IPS DF 6.9 (cell line): ENCODE results near the gene CEBPA.

Experiments used
- DNase-seq: peaks from one replicate; pipeline ENCODE4 v3.0.0-alpha.2; 2013; ENCODE audit warnings: low read depth, low spot score
- H3K27ac ChIP-seq: one replicate; pipeline ENCODE4 v1.5.1; 2013; ENCODE audit warnings: low read length, control low read depth
- H3K27me3 ChIP-seq: 2 replicates; pipeline ENCODE4 v1.6.1; 2013; ENCODE audit warnings: mild to moderate bottlenecking, low read length; ENCODE audit not compliant: control insufficient read depth, insufficient read depth
- H3K36me3 ChIP-seq: 2 replicates; pipeline ENCODE4 v1.6.1; 2013; ENCODE audit warnings: low read length; ENCODE audit not compliant: control insufficient read depth, insufficient read depth
- H3K4me1 ChIP-seq: 2 replicates; pipeline ENCODE4 v1.6.1; 2013; ENCODE audit warnings: low read length; ENCODE audit not compliant: control insufficient read depth, insufficient read depth
- H3K4me3 ChIP-seq: 2 replicates; pipeline ENCODE4 v1.5.1; 2013; ENCODE audit warnings: mild to moderate bottlenecking, low read length
- H3K9me3 ChIP-seq: 2 replicates; pipeline ENCODE4 v1.6.1; 2013; ENCODE audit warnings: low read length, inconsistent platforms; ENCODE audit not compliant: control insufficient read depth, insufficient read depth
- WGBS: extraction: QIAGEN DNeasy Blood & Tissue Kit; methylation state at CpG from one replicate; pipeline ENCODE4 v1.1.7; 2013; ENCODE audit warnings: mixed read lengths, missing lambda C conversion rate; ENCODE audit not compliant: insufficient read length, insufficient coverage; 5-methylcytosine and 5-hydroxymethylcytosine counted together

Gene CEBPA

DNA sequence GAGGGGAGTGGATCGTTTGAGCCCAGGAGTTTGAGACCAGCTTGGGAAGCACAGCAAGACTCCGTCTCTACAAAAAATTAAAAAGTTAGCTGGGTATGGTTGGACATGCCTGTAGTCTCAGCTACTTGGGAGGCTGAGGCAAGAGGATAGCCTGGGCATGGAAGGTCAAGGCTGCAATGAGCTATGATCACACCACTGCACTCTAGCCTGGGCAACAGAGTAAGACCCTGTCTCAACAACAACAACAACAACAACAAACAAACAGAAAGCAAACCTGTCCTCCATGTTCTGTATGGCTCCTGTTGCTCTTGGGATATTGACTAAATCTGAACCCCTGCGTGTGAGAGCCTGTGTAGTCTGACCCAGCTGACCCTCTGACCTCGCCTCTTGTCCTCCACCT is 14.9 kb downstream of the CEBPA start:
- H3K27ac ChIP-seq: no peak overlapping the region
- H3K9me3 ChIP-seq: no peaks in the 10 kb centered on the region
- no peak for DNase-seq
- no peak overlapping the region for H3K4me3 ChIP-seq
- WGBS: no CpG with 5 or more reads among the region's 4 CpGs
- H3K36me3 ChIP-seq: no peaks in the 10 kb centered on the region
- H3K4me1 ChIP-seq: no peaks in the 10 kb centered on the region
- no peaks in the 10 kb centered on the region for H3K27me3 ChIP-seq

DNA sequence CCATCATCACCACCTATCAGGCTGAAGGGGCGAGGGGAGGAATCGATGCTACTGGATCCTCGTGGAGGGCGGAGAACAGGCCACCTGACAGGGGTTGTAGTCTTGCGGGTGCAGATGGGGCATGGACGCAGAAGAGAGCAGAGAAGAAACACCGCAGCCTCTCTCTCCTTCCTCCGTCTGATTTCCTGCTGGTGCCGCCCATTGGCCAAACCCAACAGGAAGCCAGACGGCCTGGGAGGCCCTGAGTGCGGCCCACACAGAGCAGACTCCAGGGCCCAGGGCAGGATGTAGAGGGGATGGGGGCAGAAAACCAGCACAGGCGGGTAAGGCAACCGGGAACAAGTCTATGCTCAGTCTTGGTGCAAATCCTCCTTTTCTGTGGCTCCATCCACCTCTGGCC is 15.4 kb downstream of the CEBPA start:
- no peaks in the 10 kb centered on the region for H3K36me3 ChIP-seq
- H3K4me3 ChIP-seq: no peak overlapping the region
- no CpG with 5 or more reads among the region's 13 CpGs for WGBS
- H3K27me3 ChIP-seq: no peaks in the 10 kb centered on the region
- H3K4me1 ChIP-seq: no peaks in the 10 kb centered on the region
- H3K9me3 ChIP-seq: no peaks in the 10 kb centered on the region
- DNase-seq: no peak
- no peak overlapping the region for H3K27ac ChIP-seq

DNA sequence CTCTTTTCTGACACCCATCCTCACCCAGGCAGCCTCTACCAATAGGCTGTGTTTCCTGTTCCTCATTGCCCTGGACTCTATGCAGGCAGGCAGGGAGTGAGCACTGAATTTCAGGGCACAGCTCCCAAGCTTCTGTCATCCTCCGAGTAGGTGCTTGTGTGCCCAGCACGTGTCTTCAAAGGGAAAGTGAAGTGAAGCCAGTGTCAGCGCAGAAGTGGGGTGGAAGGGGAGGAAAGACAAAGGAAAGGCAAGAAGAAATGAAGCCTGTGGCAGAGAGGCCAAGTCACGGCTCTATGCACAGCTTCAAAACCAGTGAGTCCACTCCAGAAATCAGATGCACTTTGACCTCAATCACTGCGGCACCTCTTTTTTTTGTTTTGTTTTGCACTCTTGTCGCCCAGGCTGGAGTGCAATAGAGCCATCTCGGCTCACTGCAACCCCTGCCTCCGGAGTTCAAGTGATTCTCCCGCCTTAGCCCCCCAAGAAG is 16.9 kb downstream of the CEBPA start:
- no CpG with 5 or more reads among the region's 9 CpGs for WGBS
- Histone ChIP-seq H3K36me3 (no peaks in the 10 kb centered on the region), H3K27me3 (no peaks in the 10 kb centered on the region), H3K9me3 (no peaks in the 10 kb centered on the region), H3K4me3 (no peak overlapping the region), H3K27ac (no peak overlapping the region), H3K4me1 (no peaks in the 10 kb centered on the region)
- DNase-seq: no peak

DNA sequence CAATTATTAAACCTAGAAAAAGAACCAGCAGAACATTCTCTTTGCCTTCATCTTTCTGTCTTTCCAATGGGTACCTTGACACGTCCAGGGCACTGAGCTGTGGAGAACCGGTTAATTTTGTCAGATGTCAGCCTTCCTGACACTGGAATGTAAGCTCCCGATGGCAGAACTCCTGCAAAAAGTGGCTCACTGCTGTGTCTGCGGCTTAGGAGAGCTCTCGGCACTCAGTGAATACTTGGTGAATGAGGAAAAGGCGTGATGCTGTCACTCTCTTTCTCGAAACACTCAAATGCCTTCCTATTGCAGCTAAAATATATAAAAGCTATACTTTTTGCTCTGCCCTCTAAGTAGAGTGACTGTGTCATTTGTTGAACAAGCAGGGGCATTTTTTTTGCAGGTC is 17.6 kb downstream of the CEBPA start:
- no peak overlapping the region for H3K27ac ChIP-seq
- no peaks in the 10 kb centered on the region for H3K36me3 ChIP-seq
- no peaks in the 10 kb centered on the region for H3K4me1 ChIP-seq
- no peaks in the 10 kb centered on the region for H3K9me3 ChIP-seq
- WGBS: no CpG with 5 or more reads among the region's 7 CpGs
- H3K27me3 ChIP-seq: no peaks in the 10 kb centered on the region
- DNase-seq: no peak
- no peak overlapping the region for H3K4me3 ChIP-seq

DNA sequence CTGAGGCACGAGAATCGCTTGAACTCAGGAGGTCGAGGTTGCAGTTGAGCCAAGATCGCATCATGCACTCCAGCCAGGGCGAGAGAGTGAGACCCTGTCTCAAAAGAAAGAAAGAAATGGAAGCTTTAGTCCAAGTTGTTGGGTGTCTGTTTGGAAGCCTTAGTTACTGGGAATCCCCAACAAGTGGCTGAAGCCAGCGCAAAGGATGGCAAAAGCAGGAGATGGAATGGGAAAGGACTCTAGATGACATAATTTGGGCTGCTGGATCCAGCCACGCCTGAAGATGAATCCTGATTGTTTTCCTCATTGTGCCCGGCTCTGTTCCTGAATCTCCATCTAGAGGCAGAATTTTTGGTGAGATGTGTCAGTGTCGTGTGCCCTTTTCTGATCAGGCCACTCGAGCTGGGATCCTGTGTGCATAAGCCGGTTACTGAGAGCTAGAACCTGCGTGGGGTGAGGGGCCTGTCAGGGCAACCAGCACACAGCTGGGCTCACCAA is 18.1 kb downstream of the CEBPA start:
- Histone ChIP-seq H3K4me1 (no peaks in the 10 kb centered on the region), H3K4me3 (no peak overlapping the region), H3K27ac (no peak overlapping the region), H3K9me3 (no peaks in the 10 kb centered on the region), H3K36me3 (no peaks in the 10 kb centered on the region), H3K27me3 (no peaks in the 10 kb centered on the region)
- no peak for DNase-seq
- no CpG with 5 or more reads among the region's 12 CpGs for WGBS

DNA sequence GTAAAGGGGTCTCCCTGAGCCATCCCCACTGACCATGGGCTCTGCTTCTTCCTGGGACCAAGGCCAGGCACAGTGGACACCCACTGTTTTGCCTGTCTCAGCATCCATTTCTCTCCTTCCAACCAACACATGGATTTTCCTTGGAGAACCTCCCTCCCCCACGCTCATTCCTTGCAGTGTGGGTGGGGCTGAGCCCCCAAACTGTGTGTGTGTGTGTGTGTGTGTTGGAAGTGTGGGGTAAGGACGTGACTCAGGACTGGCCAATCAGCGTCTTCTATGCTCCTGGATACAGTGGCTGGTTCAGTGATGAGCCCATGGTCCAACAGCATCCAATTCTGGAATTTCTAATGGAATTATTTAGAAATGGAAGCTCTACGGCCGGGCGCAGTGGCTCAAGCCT is 18.7 kb downstream of the CEBPA start:
- H3K27me3 ChIP-seq: no peaks in the 10 kb centered on the region
- H3K9me3 ChIP-seq: no peaks in the 10 kb centered on the region
- no peaks in the 10 kb centered on the region for H3K36me3 ChIP-seq
- no peak overlapping the region for H3K4me3 ChIP-seq
- no CpG with 5 or more reads among the region's 6 CpGs for WGBS
- H3K27ac ChIP-seq: no peak overlapping the region
- no peaks in the 10 kb centered on the region for H3K4me1 ChIP-seq
- DNase-seq: no peak

DNA sequence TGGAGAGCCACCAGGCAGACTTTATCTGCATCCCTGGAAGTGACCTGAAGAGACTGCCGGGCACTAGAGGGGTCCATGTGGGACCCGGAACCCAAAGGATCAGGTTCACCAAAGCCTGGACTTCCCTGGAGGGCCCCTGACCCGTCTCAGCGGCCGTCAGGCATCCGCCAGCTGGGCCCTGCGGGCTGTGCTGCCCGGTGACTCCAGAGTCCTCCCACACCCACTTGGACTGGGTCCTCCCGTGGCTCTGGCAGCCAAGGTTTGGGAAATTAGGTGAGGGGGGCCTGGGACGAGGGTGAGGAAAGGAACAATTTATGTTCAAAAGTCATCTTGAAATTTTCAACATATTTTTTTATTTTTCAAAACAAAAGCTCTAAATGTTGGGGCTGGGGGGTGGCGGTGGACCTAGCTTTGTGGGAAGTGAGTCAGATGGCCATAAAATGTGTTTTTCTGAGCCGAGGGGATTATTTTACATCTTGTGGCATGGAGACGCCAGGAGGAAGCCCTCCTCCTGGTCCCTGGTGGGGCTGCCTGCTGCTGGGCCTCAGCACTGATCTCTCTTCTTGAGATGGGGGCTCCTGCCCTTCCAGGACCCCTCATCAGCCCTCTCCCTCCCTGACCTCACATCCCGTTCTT is 20.2 kb downstream of the CEBPA start:
- no peak overlapping the region for H3K27ac ChIP-seq
- H3K27me3 ChIP-seq: no peaks in the 10 kb centered on the region
- no peaks in the 10 kb centered on the region for H3K9me3 ChIP-seq
- WGBS: no CpG with 5 or more reads among the region's 14 CpGs
- no peaks in the 10 kb centered on the region for H3K4me1 ChIP-seq
- DNase-seq: no peak
- no peak overlapping the region for H3K4me3 ChIP-seq
- no peaks in the 10 kb centered on the region for H3K36me3 ChIP-seq

DNA sequence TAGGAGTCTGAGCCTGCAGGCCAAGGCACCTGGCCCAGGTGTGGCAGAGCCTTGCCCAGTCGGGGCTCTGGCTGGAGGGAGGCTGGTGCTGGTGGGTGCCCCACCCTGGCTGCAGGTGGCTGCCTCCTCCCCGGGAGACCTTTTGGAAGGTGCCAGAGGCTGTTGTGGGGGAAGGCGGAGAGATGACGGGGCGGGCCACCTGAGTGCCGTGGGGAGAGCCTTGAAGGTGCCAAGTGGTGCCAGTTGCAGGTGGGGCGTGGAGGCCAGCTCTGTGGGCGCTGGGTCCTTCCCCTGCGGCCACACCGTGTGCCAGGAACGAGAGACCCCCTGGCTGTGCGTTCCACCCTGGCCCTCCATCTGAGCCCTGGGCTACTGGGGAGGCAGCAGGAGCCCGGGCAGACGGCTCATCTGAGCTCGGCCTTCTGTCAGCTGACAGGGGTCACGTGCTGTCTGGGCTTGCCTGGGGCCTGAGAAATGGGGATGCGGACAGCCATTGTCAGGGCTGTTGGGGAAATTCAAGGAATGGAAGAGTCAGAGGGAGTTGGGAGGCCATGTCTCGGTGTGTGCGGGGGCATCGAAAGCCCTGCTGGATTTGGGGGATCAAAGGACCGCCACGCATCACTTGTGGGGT is 20.9 kb downstream of the CEBPA start:
- no peak for DNase-seq
- Histone ChIP-seq H3K4me1 (no peaks in the 10 kb centered on the region), H3K27me3 (no peaks in the 10 kb centered on the region), H3K4me3 (no peak overlapping the region), H3K27ac (no peak overlapping the region), H3K36me3 (no peaks in the 10 kb centered on the region), H3K9me3 (no peaks in the 10 kb centered on the region)
- no CpG with 5 or more reads among the region's 22 CpGs for WGBS

DNA sequence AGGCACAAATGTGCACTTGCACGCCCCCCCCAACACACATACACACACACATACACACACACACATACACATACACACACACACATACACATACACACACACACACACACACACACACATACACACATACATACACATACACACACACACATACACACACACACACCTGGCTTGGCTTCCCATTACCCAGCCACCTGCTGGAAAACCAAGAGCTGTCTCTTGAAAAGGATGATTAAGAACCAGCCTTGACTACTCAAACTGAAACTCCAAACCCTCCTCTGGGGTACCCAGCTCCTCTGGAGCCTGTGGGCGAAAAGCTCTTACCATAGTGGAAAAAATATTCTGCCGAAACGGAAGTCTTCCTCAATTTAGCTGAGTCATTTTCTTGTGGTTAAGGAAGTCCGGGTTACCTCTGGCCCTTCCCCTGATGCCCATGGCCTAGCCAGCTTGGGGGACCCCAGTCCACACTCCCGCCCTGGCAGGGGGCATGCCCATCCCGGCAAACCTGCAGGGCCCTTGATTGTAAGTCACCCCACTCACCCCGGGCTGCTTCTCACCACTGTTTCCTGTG is 21.9 kb downstream of the CEBPA start:
- Histone ChIP-seq H3K4me1 (no peaks in the 10 kb centered on the region), H3K27me3 (no peaks in the 10 kb centered on the region), H3K36me3 (no peaks in the 10 kb centered on the region), H3K4me3 (no peak overlapping the region), H3K9me3 (no peaks in the 10 kb centered on the region), H3K27ac (no peak overlapping the region)
- no CpG with 5 or more reads among the region's 8 CpGs for WGBS
- DNase-seq: no peak

DNA sequence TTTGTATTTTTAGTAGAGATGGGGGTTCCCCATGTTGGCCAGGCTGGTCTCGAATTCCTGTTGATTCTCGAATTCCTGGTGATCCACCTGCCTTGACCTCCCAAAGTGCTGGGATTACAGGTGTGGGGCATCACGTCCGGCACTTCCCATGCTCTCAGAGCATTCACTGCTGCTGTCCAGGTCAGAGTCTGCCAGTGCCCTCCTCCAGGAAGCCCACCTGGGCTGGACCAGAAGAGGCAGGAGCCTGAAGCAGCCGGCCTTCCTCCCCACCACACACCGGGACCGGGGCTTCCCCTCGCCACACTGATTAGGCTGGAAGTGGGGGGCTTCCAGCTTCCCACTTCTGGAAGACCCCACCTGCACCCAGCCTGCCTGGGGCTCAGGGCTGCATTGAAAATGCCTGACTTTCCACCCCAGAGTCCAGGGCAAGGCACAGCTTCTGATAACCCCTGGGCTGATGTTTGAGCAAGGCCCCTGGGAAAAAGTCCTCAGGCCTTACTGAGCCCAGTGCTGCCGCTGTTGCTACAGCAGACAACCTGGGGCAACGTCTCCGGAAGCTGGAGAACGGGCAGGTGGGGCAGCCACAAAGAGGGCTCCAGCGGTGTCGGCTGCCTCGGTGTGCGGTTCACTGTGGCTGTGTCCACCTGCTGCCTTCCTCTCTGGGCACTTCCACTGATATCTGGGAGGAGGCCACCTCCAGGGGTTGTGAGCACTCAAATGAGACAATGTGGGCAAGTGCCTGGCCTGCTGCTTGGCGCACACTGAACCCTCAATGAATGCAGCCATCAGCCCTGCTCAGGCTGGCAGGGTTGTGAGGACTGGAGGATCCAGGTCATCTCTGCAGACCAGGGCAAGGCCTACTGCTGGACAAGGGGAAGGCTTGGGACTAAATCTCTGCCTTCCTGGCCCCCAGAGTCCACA is 22.6 kb downstream of the CEBPA start:
- WGBS: no CpG with 5 or more reads among the region's 17 CpGs
- Histone ChIP-seq H3K36me3 (no peaks in the 10 kb centered on the region), H3K27me3 (no peaks in the 10 kb centered on the region), H3K27ac (no peak overlapping the region), H3K9me3 (no peaks in the 10 kb centered on the region), H3K4me1 (peaks cover 3% of the 10 kb centered on the region; the same call in 1 of the 2 replicates), H3K4me3 (no peak overlapping the region)
- DNase-seq: no peak
